Hindlimb muscle (tissue), 1 donor: ENCODE data around the gene ICOSLG. TPM values are rescaled to one million over a fixed set of nuclear protein-coding genes. Genes with fewer than 3 reads are reported as not detected.
"Not testable (repeated sequence)": the region's sequence is repeated elsewhere in the genome, so short reads cannot be mapped to it uniquely, and the experiment has no call there.

Source experiments
- DNase-seq: peaks from one replicate; pipeline ENCODE4 v3.0.0-alpha.2; 2013
- polyA plus RNA-seq: library from polyadenylated mRNA; unstranded; fragments of 120-200 nt; gene quantifications from one replicate; pipeline ENCODE4 v1.2.1, GENCODE V29; 2013; ENCODE audit not compliant: insufficient read length

Gene ICOSLG, protein sequence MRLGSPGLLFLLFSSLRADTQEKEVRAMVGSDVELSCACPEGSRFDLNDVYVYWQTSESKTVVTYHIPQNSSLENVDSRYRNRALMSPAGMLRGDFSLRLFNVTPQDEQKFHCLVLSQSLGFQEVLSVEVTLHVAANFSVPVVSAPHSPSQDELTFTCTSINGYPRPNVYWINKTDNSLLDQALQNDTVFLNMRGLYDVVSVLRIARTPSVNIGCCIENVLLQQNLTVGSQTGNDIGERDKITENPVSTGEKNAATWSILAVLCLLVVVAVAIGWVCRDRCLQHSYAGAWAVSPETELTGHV
- 10.6 TPM for polyA plus RNA-seq

DNA sequence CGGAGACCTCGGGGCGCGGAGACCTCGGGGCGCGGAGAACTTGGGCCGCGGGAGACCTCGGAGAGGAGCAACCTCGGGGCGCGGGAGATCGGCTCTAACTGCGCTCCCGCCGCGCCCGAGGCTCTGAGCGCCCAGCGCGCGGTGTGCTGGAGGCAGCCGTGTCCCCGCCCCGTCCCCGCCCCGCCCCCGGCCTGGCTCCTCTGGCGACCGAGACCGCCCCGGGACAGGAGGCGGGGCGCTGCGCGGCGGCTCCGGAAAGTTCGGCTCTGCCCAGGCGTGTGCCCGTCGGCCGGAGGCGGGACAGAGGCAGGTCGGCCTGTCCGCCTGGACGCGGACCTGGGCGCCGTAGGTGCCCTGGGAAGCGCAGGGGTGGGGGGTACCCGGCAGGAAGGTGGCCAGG lies at the start of gene ICOSLG:
ICOSLG (minus strand) TSS at position 102 of the 400 bp plus-strand sequence. CDS start 126 bp downstream, outside the sequence.
- DNase-seq: not testable (repeated sequence)

DNA sequence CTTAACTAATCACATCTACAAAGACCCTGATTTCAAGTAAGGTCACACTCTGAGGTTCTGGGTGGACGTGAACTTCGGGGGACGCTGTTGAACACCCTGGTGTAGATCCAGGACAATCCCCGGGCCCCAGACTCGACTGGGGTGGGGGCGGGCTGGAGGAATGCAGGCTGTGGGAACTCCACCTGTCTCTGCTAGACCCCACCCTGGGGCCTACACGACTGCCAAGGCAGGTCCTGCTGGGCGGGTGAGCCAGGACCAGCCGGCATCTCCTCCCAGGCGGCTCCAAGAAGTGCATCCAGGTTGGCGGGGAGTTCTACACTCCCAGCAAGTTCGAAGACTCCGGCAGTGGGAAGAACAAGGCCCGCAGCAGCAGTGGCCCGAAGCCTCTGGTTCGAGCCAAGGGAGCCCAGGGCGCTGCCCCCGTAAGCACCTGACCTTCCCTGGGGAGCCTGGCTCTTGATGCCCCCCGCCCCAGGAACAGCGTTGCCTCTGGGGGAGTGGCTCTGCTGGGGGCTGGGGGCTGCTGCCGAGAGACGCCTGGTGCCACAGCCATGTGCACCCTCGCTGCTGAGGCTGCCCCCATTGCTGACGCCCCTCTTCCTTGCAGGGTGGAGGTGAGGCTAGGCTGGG lies 48.8 kb upstream of the ICOSLG start:
- no peak for DNase-seq

DNA sequence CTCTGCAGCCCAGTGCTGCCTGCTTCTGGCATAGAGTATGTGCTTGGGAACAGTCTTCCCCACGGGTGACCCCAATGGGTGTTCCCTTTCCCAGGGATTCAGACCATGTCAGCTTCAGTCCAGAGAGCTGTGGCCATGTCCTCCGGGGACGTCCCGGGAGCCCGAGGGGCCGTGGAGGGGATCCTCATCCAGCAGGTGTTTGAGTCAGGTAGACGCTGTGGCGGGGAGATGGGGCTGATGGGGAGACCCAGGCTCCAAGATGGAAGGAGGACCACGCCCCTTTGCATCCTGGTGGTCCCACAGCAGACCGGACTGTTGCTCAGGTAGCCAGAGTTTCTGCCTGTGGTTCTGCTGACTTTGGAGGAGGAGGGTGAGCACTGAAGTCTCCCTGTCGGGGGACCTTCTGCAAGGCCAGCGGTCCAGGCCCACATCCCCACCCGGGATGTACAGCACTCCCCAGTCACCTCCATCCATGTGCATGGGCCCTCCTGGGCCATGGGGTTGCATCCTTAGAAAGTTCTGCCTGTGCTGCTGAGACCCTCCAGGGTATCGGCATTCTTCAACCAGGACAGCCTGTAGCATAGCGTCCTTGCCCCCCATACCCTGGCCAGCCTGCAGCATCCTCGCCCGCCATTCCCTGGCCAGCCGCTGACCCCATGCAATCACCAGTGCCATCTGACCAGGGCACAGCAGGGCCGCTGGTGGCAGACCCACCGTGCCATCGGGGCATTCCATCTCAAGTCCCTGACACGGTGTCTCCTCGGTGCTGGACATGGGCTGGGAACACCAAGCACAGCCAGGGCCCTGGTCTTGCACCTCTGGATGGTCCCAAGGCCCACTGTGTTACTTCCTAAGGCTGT lies 47.7 kb upstream of the ICOSLG start:
- no peak for DNase-seq

DNA sequence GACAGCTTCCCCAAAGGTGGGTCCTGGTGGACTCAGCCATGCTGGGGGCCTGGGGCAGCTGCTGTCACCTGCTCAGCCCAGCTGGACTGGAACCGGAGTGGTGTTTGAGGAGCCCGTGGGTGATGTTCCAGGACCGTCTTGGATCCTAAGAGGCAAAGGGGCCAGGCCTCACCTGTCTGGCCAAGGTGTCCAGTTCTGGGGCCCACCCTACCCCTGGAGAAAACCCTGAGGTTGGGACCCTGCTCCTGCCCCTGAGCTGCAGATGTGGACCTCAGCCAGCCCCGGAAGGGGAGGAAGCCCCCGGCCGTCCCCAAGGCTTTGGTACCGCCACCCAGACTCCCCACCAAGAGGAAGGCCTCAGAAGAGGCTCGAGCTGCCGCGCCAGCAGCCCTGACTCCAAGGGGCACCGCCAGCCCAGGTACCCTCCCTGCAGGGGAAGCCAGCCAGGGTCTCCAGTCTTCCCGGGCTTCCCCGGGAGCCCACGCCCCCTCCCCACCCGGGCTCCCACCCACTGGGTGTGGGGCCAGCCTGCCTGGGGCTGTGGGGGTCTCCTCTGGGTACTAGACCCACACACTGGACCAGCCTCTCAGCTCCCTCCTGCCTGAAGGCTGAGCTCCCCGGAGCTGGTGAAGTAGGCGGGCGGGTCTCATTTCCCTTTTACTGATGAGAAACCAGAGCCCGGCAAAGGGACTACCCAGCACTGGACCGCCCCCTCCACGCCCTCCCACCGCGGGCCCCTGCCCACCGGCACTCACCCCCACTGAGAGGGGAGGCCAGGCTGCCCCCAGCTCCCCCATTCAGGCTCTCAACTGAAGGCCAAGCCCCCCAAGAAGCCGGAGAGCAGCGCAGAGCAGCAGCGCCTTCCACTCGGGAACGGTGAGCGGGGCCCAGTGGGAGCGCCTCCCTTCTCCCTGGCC lies 46.2 kb upstream of the ICOSLG start:
- no peak for DNase-seq

DNA sequence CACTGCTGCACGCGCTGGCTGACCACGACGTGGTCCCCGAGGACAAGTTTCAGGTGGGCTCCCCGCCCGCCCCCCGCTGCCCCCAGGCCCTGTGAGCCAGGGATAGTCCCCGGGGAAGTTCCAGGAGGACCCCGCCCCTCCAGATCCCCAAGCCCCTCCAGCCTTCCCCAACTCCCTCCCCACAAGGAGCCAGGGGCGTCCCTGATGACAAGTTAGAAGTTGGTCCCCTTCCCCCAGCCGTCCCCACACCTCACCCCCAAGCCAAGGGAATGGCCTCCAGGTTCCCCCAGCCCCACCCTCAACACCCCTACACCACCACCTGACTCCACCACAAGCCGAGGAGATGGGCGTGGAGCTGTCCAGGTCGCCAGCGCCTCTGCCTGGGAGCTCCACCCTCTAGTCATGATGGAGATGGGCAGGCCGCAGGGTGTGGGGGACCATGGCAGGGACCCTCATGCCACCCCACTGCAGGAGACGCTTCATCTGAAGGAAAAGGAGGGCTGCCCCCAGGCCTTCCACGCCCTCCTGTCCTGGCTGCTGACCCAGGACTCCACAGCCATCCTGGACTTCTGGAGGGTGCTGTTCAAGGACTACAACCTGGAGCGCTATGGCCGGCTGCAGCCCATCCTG lies 45.5 kb upstream of the ICOSLG start:
- no peak for DNase-seq

DNA sequence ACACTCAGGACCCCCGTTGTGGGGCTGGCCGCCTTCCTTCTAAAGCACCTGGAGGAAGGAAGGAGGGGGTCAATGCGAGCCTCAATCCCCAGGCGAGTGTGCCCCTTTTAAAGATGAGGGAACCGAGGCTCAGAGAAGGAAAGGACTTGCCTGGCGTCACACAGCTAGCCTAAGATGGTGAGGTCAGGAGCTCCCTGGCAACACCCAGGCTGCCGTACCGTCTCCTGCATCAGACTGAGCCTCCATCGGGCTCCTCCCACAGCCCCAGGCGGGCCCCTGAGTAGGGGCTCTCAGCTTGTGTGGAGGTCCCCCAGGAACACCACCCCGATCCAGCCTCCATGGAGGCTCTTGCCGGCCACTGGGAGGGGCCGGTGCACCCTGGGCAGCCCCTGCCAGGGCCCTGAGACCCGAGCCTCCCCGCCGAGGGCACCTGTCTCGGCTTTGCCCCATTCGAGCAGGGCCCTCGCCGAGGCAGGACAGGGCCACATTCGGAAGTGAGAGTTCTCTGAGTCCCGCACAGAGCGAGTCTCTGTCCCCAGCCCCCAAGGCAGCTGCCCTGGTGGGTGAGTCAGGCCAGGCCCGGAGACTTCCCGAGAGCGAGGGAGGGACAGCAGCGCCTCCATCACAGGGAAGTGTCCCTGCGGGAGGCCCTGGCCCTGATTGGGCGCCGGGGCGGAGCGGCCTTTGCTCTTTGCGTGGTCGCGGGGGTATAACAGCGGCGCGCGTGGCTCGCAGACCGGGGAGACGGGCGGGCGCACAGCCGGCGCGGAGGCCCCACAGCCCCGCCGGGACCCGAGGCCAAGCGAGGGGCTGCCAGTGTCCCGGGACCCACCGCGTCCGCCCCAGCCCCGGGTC lies 44.6 kb upstream of the ICOSLG start, which contains the start of gene AIRE:
AIRE (plus strand) TSS at position 739 of the 855 bp plus-strand sequence. CDS start 131 bp downstream, outside the sequence.
- DNase-seq: no peak

DNA sequence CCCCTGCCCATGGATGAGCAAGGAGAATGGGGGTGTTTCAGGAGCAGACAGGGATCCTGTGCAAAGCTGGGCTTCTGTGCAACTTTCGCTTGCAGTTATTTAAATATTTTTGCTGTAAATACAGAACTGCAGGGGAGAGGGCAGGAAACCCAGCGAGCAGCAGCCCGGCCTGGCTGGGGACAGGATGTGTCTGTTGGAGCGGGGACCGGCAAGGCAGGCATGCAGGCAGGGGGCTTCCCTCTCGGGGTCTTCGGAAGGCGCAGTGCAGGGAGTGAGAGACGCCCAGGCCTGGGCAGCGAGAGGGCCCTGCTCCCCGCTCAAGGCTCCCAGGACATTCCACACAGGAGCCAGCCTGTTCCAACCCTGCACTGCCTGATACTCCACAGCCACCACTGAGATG lies 43.2 kb upstream of the ICOSLG start:
- DNase-seq: no peak

DNA sequence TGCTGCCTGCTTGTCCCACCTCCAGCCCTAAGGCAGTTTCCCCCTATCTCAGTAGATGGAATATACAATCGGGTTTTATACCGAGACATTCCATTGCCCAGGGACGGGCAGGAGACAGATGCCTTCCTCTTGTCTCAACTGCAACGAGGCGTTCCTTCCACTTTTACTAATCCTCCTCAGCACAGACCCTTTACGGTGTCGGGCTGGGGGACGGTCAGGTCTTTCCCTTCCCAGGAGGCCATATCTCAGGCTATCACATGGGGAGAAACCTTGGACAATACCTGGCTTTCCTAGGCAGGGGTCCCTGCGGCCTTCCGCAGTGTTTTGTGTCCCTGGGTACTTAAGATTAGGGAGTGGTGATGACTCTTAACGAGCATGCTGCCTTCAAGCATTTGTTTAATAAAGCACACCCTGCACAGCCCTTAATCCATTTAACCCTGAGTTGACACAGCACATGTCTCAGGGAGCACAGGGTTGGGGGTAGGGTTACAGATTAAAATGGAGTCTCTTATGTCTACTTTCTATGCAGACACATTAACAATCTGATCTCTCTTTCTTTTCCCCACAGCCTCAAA lies 42.6 kb upstream of the ICOSLG start:
- not testable (repeated sequence) for DNase-seq

DNA sequence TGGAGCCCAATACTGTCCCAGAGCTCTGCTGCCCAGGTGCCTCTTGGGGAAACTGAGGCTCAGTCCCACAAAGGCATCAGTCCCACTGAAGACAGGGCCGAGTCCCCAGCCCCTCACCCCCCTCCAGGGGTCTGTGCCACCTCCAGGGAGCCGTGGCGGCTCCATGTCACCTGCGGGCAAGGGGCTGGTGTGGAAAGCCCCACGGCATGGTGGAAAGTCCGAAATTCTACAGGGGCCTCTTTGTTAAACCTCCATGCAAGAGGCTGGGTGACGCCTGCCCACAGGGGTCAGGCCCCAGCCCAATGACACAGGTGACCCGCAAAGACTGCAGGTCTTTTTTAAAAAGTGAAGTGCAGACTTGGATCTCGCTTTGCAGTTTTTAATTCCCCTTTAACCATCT lies 41.6 kb upstream of the ICOSLG start:
- no peak for DNase-seq

DNA sequence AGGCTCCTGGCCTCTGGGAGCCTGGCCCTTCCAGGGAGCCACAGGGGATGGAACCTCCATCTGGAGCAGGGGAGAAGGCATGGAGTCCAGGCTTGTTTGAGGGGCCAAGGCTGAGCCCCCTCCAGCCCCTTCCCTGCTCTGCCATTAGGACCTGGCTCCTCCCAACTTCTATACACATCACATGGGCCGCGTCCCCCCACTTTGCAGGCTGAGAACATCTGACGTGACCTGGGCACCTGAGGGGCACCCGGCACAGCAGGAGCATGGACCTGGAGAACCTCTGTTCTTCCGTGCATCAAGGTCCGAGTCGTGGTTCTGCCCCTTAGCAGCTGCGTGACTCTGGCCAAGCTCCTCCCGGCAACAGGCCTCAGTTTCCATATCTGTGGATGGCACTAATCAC lies 41.1 kb upstream of the ICOSLG start:
- DNase-seq: no peak

DNA sequence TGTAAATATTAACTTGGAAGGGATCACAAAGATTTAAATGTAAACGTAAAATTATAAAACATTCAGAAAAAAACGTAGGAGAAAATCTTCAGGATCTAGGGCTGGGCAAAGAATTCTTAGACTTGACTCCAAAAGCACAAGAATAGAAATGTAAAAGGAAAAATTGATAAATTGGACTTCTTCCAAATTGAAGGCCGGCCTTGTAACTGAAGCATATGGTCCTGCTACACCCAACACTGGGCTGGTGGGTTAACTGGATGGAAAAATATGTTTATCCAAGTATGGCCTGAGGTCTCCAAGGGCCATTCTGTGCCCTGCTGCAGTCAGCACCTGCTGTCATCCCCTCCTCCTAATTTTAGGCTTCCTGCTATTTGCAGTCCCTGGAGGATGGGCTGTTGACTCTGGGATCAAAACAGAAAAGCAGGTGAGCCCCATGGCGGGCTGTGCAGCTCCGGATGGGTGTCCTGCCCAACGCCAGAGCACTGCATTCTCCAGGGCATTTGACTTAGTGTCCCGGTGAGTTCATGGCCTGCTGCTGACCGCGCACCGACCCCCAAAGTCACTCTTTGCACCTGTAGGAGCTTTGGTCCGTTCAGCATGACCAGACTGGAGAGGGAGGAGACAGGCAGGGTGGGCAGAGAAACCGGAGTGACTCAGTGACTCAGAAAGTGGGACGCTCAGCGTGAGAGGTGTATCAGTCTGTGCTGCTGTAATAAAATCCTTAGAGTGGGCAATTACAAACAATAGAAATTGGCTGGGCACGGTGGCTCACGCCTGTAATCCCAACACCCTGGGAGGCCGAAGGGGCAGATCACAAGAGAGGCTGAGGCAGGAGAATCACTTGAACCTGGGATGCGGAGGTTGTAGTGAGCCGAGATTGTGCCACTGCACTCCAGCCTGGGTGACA lies 38.9 kb upstream of the ICOSLG start:
- DNase-seq: no peak

DNA sequence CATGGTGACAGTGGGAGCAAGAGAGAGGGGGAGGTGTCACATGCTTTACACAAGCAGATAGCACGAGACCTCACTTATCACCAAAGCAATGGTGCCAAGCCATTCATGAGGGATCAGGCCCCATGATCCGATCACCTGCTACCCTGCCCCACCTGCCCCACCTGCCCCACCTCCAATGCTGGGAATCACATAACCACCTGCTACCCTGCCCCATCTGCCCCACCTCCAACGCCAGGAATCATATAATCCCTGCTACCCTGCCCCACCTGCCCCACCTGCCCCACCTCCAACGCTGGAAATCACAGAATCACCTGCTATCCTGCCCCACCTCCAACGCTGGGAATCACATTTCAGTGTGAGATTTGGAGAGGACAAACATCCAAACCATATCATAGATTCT lies 34.3 kb upstream of the ICOSLG start:
- DNase-seq: no peak

DNA sequence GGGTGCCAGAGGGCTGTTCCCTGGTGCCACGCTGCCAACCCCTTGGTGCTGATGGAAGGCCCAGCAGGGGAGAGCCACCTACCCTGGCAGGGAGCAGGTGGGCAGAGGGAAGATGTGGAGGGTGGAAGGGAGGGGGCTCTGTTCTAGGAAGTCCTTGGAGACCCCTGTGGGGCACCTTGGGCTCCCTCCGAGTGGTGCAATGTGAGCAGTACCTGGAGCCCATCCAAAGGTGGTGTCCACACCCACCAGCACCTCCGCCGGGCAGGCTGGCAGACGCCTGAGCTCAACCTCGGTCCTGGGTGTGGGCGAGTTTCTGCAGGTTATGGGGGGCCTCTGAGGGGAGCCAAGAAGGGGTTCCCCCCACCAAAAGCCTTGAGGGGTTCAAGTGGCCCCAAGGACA lies 32.3 kb upstream of the ICOSLG start:
- DNase-seq: no peak

DNA sequence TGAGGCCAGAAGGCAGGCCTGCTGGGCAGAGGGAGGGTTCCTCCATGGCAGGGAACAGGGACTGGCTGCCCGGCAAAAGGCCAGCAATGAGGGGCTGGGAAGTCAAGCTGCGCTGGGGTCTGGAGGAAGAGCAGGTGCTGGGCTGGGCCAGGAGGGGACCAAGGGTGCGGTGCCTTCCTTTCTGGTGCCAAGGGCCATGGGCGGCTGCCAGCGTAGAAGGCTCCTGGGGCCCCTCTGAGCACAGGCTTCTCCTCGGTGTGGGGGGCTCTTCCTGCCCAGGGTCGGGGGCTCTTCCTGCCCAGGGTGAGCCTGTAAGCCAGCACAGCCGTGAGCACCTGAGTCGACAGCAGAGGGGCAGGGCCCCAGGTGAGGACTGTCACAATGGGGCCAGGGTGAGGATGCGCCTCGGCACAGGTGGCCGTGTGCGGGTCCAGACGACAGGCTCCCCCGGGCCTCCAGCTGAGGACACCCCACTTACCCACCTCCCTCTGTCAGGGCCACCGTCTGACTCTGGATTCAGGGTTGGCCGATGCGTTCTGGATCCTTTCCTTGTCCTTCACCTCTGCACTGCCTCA lies 31.6 kb upstream of the ICOSLG start:
- no peak for DNase-seq

DNA sequence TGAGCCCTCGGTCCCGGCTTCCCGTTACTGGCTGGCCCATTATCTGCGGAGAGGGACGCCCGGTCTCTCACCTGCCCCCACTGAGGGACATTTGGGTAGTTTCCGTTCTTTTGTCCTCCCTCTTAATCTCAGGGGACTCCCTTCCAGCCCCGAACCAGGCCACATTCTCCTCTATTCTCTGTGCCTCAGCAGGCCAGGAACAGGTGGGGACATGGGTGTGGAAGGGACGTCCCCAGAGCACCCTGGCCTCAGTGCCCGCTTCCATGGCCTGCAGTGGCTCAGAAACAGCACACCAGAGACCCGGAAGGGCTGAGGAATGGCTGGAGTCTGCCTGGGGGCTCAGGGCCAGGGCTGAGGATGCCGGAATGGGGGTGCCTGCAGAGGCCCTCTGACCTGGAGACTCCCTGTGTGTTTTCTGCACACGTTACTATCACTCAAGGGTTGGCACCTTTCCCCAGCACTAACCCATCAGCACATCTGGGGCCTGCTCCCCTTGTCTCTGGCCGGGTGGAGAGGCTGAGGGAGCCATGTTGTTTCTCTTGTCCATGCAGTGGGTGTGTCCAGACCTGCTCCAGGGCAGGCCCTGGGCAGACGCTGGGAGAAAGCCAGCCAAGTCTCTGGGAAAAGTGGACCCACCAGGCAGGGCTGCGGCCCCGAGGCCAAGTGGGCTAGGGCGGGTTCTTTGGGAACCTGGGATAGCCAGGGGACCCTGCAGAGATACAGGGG lies 31.0 kb upstream of the ICOSLG start:
- no peak for DNase-seq

DNA sequence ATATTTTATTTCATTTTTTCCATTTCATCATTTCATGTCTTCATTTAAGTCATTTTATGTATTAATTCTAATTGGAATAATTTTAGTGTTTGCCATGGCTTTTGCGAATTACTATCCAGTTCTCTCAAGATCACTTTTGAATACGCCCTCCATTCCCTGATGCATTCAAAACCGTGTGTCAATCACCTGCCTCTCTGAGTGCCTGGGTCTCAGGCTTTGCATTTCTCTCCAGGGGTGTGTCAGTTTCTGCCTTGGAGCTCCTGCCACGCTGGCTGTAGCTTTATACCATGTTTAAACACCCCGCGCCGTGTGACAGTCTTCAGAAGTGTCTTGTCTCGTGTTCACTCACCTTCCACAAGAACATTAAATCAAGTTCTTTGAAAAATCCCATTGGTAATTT lies 28.3 kb upstream of the ICOSLG start:
- no peak for DNase-seq

DNA sequence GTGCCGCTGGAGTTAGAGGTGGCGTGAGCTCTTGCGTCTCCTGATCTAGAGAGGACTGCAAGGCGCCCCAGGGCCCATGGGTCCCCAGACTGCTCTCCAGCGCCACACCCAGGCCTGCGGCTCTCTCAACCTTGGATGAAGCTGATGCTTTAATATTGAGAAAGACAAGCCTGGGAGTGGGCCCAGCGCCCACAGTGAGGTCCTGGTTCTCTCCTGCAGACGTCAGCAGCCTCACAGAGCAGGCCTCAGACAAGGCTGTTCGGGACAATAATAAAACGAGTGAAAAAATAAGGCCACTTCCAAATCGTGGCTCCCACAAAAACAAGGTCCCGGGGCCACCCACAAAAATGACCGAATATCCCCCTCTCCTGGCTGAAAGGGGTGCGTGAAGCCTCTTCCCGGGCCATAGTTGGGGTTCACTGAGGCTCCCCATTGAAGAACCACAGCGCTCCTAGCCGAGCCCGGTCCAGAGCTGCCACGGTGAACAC lies 27.0 kb upstream of the ICOSLG start:
- DNase-seq: no peak

DNA sequence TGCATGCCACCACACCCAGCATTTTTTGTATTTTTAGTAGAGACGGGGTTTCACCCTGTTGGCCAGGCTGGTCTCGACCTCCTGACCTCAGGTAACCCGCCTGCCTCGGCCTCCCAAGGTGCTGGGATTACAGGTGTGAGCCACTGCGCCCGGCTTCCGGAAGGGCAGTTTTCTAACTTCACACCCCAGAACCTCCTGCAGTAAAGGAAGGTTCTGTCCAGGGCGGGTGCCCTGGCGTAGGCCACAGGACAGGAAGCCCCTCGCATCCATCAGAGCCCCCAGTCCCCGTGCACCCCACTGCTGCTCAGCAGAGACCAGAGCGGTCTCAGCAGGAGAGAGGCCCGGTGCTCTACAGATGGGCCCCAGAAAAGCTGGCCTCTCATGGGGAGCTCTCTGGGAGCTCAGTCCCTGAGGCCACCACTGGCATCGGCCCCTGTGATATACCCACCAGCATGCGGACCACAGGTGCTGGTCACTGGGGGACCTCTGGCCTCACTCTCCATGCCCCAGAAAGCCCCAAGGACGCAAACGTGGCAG lies 25.1 kb upstream of the ICOSLG start:
- DNase-seq: no peak
